Endothelial cell of umbilical vein (primary cell): ENCODE measurements around the gene ACER3. TPM values are rescaled to one million over a fixed set of nuclear protein-coding genes. Genes with fewer than 3 reads are reported as not detected.

Source experiments
- BruUV-seq: library from RNA; stranded (reverse); fragments of 400-500 nt; replicated peaks from 2 replicates; lab custom pipeline; 2021; lab: Mats Ljungman, UMichigan
- CTCF ChIA-PET: fragments of 300-600, 350-600 bp; sonication (Branson Sonifier 250); formaldehyde crosslinking; loops from one replicate; lab custom pipeline; 2021; ENCODE audit warnings: antibody characterized with exemption, inconsistent platforms; lab: Charles Lee
- POLR2A ChIA-PET: fragments of 300-600, 350-600 bp; sonication (Branson Sonifier 250); formaldehyde crosslinking; loops from one replicate; lab custom pipeline; 2021; ENCODE audit warnings: antibody characterized with exemption, inconsistent platforms; lab: Charles Lee
- DNase-seq: peaks from one replicate; pipeline ENCODE4 v3.0.0-alpha.2; 2011; ENCODE audit warnings: low read depth, low spot score
- FAIRE-seq: peaks from 2 replicates; lab custom pipeline; 2011; peaks lifted over from hg19 to GRCh38; lab: Jason Lieb, UNC
- H2AFZ ChIP-seq: 2 replicates; pipeline ENCODE4 v1.6.0; 2012; ENCODE audit warnings: low read depth, low read length, control low read depth, inconsistent platforms
- H3K27ac ChIP-seq: 2 replicates; pipeline ENCODE4 v1.5.1; 2011; ENCODE audit warnings: low read depth, mild to moderate bottlenecking, control low read depth, low read length, moderate library complexity; ENCODE audit not compliant: insufficient read depth
- H3K27me3 ChIP-seq, 2 experiments: 2 replicates each; pipeline versions ENCODE4 v1.6.0 to v1.6.1; 2011; ENCODE audit warnings: low read length in 2 of 2, mixed read lengths in 1 of 2; ENCODE audit not compliant: control insufficient read depth in 2 of 2, insufficient read depth in 2 of 2
- H3K36me3 ChIP-seq, 2 experiments: 2 replicates in 1 of 2; 3 replicates in 1 of 2; pipeline ENCODE4 v1.5.1; 2011; ENCODE audit warnings: low read length in 2 of 2, mild to moderate bottlenecking in 1 of 2, moderate library complexity in 1 of 2; ENCODE audit not compliant: control insufficient read depth in 2 of 2, insufficient read depth in 2 of 2; ENCODE audit errors: extremely low read depth in 1 of 2
- H3K4me1 ChIP-seq: 3 replicates; pipeline ENCODE4 v1.5.1; 2011; ENCODE audit warnings: mild to moderate bottlenecking, low read length; ENCODE audit not compliant: control insufficient read depth, insufficient read depth; ENCODE audit errors: extremely low read depth
- H3K4me2 ChIP-seq: 2 replicates; pipeline ENCODE4 v1.6.1; 2011; ENCODE audit warnings: low read length, control low read depth, mixed read lengths; ENCODE audit not compliant: insufficient read depth
- H3K4me3 ChIP-seq, 3 experiments: fragments of 200-600 bp in 1 of 3; sonication (generic), shearing (Covaris generic) in 1 of 3; replicated peaks in 1 of 3; 2 replicates each; pipeline ENCODE4 v1.5.1; 2011 to 2016; ENCODE audit warnings: control low read depth in 3 of 3, low read length in 3 of 3, mild to moderate bottlenecking in 2 of 3, inconsistent platforms in 1 of 3, low read depth in 1 of 3, moderate library complexity in 1 of 3; ENCODE audit not compliant: insufficient read depth in 1 of 3
- H3K79me2 ChIP-seq: 2 replicates; pipeline ENCODE4 v1.6.0; 2012; ENCODE audit warnings: low read length, inconsistent platforms; ENCODE audit not compliant: control insufficient read depth, insufficient read depth
- H3K9ac ChIP-seq: replicated peaks from 2 replicates; pipeline ENCODE3; 2011; ENCODE audit warnings: low read length, control low read depth; ENCODE audit not compliant: insufficient read depth; ENCODE audit errors: extremely low read depth
- H3K9me1 ChIP-seq: replicated peaks from 3 replicates; pipeline ENCODE4 v1.6.0; 2011; ENCODE audit warnings: mild to moderate bottlenecking, low read length; ENCODE audit not compliant: control insufficient read depth, insufficient read depth; ENCODE audit errors: extremely low read depth
- H3K9me3 ChIP-seq: replicated peaks from 2 replicates; pipeline ENCODE4 v1.5.1; 2012; ENCODE audit warnings: low read length, inconsistent platforms; ENCODE audit not compliant: control insufficient read depth, insufficient read depth
- H4K20me1 ChIP-seq: replicated peaks from 2 replicates; pipeline ENCODE3; 2011; ENCODE audit warnings: mild to moderate bottlenecking, low read length; ENCODE audit not compliant: control insufficient read depth, insufficient read depth; ENCODE audit errors: extremely low read depth
- CTCF ChIP-seq, 2 donors: IDR thresholded peaks; 1 replicate in 1 of 2; 2 replicates in 1 of 2; pipeline ENCODE4 v1.5.1; 2011; ENCODE audit warnings: low read length in 2 of 2, mild to moderate bottlenecking in 2 of 2, moderate library complexity in 2 of 2, control low read depth in 1 of 2, inconsistent platforms in 1 of 2, low read depth in 1 of 2; ENCODE audit not compliant: insufficient read depth in 1 of 2; ENCODE audit errors: extremely low read depth in 1 of 2
- EZH2 ChIP-seq: IDR thresholded peaks from 2 replicates; pipeline ENCODE4 v1.6.1; 2012; ENCODE audit warnings: borderline replicate concordance, low read depth, mild to moderate bottlenecking, moderate library complexity, low read length, inconsistent platforms; ENCODE audit not compliant: severe bottlenecking
- FOS ChIP-seq: IDR thresholded peaks from 2 replicates; pipeline ENCODE4 v1.6.1; 2011; ENCODE audit warnings: mild to moderate bottlenecking, low read length, moderate library complexity, borderline replicate concordance; ENCODE audit not compliant: insufficient read depth
- GATA2 ChIP-seq: IDR thresholded peaks from 2 replicates; pipeline ENCODE4 v1.7.0; 2011; ENCODE audit warnings: low read depth, mild to moderate bottlenecking, moderate library complexity, mixed read lengths, low read length; ENCODE audit not compliant: insufficient read length, insufficient read depth
- JUN ChIP-seq: IDR thresholded peaks from 2 replicates; pipeline ENCODE4 v1.6.1; 2011; ENCODE audit warnings: borderline replicate concordance, low read depth; ENCODE audit not compliant: insufficient read length, insufficient read depth
- MYC ChIP-seq: IDR thresholded peaks from one replicate; pipeline ENCODE4 v1.6.1; 2011; ENCODE audit warnings: mild to moderate bottlenecking, low read depth, low read length
- POLR2A ChIP-seq: IDR thresholded peaks from 2 replicates; pipeline ENCODE4 v1.6.1; 2012; ENCODE audit warnings: low read depth, mild to moderate bottlenecking, control low read depth, low read length
- POLR2AphosphoS5 ChIP-seq: IDR thresholded peaks from 2 replicates; pipeline ENCODE4 v1.6.1; 2012; ENCODE audit warnings: low read depth, mild to moderate bottlenecking, control low read depth, low read length, moderate library complexity; ENCODE audit not compliant: insufficient read depth
- dilution Hi-C: fragments of 300-500 bp; cut with MboI; formaldehyde crosslinking; loops from one replicate; pipeline ENCODE4 v1.15.0; 2019; ENCODE audit warnings: low sequenced_read_pairs; ENCODE audit not compliant: extremely low pct_ligation_motif_present
- intact Hi-C: fragments of 100-400 bp; cut with micrococcal nuclease; formaldehyde crosslinking; loops from one replicate; pipeline ENCODE4 v1.10.0; 2022
- polyA plus RNA-seq, 4 experiments: library from polyadenylated mRNA; depleted of rRNA in 3 of 4; stranded (reverse) in 3 of 4; unstranded in 1 of 4; fragments of >200 nt; gene quantifications; 2 replicates each; pipeline versions ENCODE4 v1.2.1 to v1.2.3, GENCODE V29; 2011 to 2012; ENCODE audit warnings: missing spikeins in 1 of 4
- total RNA-seq: library from RNA; stranded (reverse); gene quantifications from 2 replicates; pipeline ENCODE4 v1.2.3, GENCODE V29; 2021
- TF ChIP-seq, protein P1 (sequence below): IDR thresholded peaks from 2 replicates; pipeline ENCODE4 v1.6.1; 2011; ENCODE audit not compliant: insufficient read depth, insufficient read length

ACER3 gene
- total and polyA plus RNA-seq, 2 donors (not counting 3 experiments of a cell fraction or from before 2014, with no cell fraction given) = 9.9 to 31.6 TPM

DNA sequence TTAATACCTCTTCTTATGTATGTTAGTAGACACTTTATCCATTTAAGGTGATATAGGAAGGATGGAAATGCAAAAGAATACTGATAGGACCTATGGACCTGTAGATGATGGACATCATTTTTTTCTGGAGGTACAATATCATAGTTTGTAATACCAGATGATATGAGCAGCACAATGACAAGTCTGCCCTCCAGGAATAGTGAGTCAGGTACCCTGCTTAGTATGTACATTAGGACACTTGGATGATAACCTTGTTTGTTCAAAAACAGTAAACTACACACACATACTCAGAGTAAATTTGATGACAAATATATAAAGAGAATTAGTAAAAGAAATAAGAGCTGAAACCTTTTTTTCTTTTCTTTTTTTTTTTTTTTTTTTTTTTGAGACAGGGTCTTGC, 114.8 kb downstream of the ACER3 start:
- H3K79me2 ChIP-seq = no peaks in the 10 kb centered on the region

More for the DNA sequence above, 114.8 kb downstream of the ACER3 start:
- no peak for DNase-seq
- FAIRE-seq = no peak
- Histone ChIP-seq H3K4me1 (no peaks in the 10 kb centered on the region), H3K4me2 (no peak overlapping the region), H3K9me1 (no peaks in the 10 kb centered on the region), H4K20me1 (no peaks in the 10 kb centered on the region), H3K27me3 (no peaks in the 10 kb centered on the region), H3K36me3 (peaks cover 0 to 2% of the 10 kb centered on the region in 2 experiments), H3K9ac (no peak overlapping the region), H2AFZ (no peak overlapping the region), H3K9me3 (no peaks in the 10 kb centered on the region), H3K27ac (no peak overlapping the region), H3K4me3 (no peak overlapping the region)
- dilution Hi-C loops = no loop called here
- intact Hi-C loops = no loop called here
- no peak for TF ChIP-seq GATA2
- no peak for TF ChIP-seq EZH2
- no peak for TF ChIP-seq FOS
- no peak for TF ChIP-seq POLR2A
- no peak for TF ChIP-seq MYC
- no peak for TF ChIP-seq CTCF (IDR thresholded peaks at IDR 0.05; ENCODE audit: extremely low read depth in 1 of 2, insufficient read depth in 1 of 2, low read depth in 1 of 2, low read length in 2 of 2)
- no peak for TF ChIP-seq POLR2AphosphoS5
- TF ChIP-seq, protein P1, sequence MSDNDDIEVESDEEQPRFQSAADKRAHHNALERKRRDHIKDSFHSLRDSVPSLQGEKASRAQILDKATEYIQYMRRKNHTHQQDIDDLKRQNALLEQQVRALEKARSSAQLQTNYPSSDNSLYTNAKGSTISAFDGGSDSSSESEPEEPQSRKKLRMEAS = no peak
- TF ChIP-seq JUN = no peak
- BruUV-seq = no TSS peak
- ChIA-PET POLR2A (no interaction called here), CTCF (interaction anchor here (0.7 kb wide), 1 partner anchor 25 kb away, joined by 3 read pairs; no protein-coding TSS in a partner anchor)
